GM13976 (cell line): ENCODE measurements around the gene AGK.
"Not testable (repeated sequence)": the region's sequence is repeated elsewhere in the genome, so short reads cannot be mapped to it uniquely, and the experiment has no call there.

ENCODE experiments used
- DNase-seq: peaks from one replicate; pipeline ENCODE4 v3.0.0; 2012; ENCODE audit warnings: low spot score
- in situ Hi-C: fragments of 300-500 bp; cut with MboI; formaldehyde crosslinking; loops from one replicate; pipeline ENCODE4 v1.12.0; 2022; ENCODE audit warnings: low sequenced_read_pairs, mixed read lengths, inconsistent platforms; ENCODE audit not compliant: unreplicated experiment
- TF ChIP-seq, protein P1 (sequence below): IDR thresholded peaks from 2 replicates; pipeline ENCODE4 v1.5.1; 2012; ENCODE audit warnings: borderline replicate concordance, mild to moderate bottlenecking; ENCODE audit not compliant: insufficient read depth; ENCODE audit errors: extremely low read depth, missing control alignments, control extremely low read depth

AGK gene

DNA sequence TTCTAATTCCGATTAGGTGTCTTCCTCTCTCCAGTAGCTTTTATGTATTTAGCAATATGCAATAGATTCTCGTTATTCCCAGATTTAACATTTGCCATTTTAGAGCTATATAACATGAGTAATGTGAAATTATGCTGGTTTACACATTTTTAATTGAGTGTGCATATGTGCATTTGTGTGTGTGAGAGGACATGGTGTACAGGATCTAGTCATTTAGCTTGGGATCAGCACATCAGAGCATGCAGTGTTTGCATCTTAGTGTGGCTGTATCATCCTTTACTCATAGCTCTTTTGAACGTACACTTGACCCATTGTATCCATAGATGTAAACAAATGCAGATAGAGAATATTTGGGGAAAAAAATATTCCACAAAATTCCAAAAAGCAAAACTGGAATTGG, 84.8 kb downstream of the AGK start:
- TF ChIP-seq, protein P1, sequence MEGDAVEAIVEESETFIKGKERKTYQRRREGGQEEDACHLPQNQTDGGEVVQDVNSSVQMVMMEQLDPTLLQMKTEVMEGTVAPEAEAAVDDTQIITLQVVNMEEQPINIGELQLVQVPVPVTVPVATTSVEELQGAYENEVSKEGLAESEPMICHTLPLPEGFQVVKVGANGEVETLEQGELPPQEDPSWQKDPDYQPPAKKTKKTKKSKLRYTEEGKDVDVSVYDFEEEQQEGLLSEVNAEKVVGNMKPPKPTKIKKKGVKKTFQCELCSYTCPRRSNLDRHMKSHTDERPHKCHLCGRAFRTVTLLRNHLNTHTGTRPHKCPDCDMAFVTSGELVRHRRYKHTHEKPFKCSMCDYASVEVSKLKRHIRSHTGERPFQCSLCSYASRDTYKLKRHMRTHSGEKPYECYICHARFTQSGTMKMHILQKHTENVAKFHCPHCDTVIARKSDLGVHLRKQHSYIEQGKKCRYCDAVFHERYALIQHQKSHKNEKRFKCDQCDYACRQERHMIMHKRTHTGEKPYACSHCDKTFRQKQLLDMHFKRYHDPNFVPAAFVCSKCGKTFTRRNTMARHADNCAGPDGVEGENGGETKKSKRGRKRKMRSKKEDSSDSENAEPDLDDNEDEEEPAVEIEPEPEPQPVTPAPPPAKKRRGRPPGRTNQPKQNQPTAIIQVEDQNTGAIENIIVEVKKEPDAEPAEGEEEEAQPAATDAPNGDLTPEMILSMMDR = no peak
- no peak for DNase-seq
- in situ Hi-C loops = no loop called here

DNA sequence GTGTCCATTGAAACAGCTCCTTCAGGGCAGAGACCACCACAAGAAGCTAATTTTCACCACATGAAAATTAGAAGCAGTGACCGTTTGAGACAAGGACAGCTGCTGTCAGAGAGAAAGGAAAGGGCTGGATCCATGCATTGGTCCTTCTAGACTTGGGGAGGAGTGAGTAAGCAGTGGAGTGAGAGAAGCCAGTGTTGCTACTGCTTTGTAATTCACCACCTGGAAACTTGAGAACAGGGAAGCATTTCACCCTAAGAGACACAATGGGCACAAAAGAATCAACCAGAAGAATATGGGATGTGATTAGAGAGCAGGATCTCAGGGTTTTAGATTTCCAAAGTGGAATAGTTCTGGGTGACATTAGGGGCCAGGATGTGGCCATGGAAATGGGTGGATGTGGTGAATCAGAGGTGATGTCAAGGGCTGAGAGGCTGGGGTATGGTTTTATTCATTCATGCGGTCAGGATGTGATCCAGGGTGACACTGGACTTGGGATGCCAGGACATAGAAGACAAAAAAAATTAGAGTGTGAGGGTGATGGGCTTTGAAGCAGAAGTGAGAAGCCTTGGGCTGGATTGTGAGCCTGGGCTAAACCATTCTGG, 89.1 kb downstream of the AGK start:
- TF ChIP-seq, protein P1 = no peak
- in situ Hi-C loops = no loop called here
- no peak for DNase-seq

DNA sequence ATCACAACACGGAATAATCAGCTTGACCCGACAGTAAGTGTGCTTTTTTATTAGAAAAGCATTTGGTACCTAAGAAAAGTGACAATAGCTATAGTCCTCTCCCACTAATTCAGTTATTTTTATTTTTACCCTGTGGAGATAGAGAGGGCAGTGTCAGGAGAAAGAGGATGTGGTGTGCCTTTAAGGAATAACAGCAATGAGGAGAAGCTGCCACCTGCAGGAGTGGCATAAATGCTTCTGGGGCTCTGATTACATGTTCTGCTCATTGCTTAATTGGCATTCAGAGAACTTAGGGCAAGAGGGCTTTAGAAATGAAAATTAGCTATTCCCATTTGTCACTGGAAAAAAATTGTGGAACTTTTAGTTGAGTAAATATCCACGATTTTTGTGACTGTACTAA, 90.7 kb downstream of the AGK start:
- in situ Hi-C loops = no loop called here
- TF ChIP-seq, protein P1 = no peak
- no peak for DNase-seq

DNA sequence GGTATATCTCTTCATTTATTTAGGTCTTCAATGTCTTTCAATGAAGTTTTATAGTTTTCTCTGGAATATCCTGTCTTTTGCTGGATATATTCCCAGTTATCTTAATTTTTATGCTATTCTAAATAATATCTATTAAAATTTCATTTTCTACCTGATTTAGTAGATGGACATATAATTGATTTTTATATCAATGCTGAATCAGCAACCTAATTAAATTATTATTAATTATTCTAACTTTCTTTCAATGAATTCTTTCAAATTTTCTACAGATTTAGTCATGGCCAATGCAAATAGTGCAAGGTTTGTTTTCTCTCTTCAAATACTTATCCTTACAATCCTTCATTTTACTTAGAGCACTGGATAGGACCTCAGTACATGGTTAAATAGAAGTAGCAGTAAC, 94.0 kb downstream of the AGK start:
- TF ChIP-seq, protein P1 = no peak
- in situ Hi-C loops = no loop called here
- DNase-seq = no peak

DNA sequence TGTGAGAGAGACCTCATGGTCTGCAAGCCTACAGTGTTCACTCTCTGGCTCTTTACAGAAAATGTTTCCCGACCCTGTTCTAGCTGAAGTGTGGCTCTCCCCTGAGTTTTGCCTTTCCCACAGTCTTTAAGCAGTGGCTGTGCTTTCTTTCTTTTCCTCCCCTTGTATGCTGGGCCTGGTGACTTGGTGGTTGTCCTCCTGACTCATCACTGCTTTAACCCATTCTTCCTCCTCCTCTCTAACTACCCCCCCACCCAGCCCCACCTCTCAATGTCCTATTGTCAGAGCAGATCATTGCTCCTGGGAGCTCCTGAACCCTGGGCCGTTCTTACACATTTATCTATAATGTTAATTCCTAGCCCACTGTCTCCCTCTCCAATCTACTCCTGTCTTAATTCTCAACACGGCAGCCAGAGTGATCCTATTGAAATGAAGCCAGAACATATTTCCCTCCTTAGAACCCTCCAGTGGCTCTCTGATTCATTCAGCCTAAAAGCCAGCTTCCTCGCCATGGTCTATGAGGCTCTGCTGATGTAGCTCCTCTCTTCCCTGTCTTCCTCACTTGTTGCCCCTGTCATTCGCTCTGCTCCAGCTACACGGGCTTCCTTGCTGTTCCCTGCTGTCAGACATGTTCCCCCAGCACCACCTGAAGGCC, 95.7 kb downstream of the AGK start:
- DNase-seq = no peak
- in situ Hi-C loops = no loop called here
- TF ChIP-seq, protein P1 = no peak

DNA sequence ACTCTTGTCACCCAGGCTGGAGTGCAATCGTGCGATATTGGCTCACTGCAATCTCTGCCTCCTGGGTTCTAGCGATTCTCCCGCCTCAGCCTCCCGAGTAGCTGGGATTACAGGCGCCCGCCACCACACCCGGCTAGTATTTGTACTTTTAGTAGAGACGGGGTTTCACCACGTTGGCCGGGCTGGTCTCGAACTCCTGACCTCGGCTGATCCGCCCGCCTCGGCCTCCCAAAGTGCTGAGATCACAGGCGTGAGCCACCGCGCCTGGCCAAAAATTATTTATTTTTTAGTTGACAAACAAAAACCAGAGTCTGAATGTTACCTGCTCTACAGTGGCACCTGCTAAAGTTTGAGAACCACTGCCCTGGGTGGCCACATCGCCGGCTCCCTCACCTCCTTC, 96.5 kb downstream of the AGK start:
- in situ Hi-C loops, DNase-seq: not testable (repeated sequence)

DNA sequence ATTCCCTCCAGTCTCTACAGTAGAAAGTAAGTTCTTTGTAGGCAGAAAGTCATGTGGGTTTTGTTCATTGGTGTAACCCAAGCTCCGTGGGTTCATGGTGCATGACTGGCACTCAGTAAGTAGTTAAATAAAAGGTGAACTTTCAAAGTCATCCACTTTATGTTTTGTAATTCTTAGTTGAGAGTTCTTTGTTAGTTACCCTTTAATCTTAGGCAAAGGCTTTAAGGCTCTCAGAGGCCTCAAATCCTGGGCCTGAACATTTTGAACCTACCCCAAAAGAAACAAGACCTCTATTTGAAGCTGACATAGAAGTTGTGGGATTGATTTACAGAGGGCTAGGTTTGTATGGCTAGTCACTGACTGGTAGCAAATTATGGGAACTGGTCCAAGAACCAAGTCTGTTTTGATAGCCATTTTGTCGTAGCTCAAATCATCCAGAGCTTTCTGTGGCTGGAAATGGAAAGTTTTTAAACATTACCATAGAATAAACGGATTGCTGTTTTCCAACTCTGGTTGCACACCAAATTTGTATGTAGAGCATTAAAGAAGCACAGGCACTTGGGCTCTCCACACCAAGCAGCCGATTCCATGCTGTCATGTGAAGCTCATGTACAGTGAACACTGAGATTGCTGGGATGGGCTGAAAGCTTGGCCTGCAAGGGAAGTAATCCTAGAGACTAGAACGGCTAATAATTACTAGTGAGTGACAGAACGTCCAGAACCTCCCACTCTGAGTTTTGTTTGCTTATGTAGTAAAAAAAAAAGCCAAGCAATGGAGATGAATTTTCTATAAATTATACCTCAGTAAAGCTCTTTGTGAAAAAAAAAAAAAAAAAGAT, 97.3 kb downstream of the AGK start:
- DNase-seq = no peak
- in situ Hi-C loops = no loop called here
- TF ChIP-seq, protein P1 = no peak
